GM19328 (cell line): ENCODE data around the gene GM2A.
"Not testable (repeated sequence)": the region's sequence is repeated elsewhere in the genome, so short reads cannot be mapped to it uniquely, and the experiment has no call there.

Experiments used
- ATAC-seq: cut with Tn5 transposase; IDR thresholded peaks from one replicate; pipeline ENCODE4 v1.9.1; 2021; ENCODE audit warnings: mild to moderate bottlenecking, moderate library complexity; ENCODE audit not compliant: unreplicated experiment

Gene GM2A

DNA sequence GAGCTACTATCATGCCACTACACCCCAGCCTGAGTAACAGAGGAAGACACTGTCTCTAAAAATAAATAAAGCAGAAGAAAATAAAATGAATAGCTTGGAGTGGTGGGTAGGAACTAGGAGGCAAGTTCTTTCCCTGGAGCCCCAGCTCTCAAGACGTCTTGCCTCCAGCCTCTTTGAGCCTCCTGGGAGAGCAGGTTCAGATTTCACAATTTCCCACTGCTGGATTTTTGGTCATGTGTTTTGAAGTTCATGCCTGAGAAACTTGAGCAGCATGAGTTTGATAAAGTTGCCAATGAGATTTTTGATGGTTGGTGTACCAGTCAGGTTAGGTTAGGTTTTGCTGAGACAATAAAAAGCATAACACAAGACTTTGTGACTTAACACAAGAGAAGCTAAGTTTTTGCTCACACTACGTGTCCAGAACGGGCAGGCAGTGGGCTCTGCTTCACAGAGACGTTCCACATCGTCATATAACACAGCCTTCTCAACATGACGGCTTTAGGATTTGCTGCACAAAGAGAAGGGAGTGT lies 25.0 kb upstream of the GM2A start:
- ATAC-seq = no peak

DNA sequence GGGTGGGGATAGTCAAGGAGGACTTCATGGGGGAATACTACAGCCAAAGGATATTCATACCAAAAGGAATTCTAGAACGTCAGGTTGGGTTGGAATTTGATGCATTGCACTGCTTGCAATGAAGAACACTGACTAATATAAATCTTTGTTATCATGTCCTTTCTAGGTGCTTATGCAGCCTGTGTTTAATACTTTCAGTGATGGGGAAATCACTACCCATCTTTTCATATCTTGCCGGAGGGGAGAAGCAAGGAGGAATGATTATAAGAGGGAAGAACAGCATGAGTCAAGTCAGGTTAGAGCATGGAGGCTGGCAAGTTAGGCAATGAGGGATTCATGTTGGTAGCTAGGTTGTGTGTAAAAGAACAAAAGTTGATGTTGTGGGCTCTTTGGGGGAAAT lies 24.0 kb upstream of the GM2A start:
- no peak for ATAC-seq

DNA sequence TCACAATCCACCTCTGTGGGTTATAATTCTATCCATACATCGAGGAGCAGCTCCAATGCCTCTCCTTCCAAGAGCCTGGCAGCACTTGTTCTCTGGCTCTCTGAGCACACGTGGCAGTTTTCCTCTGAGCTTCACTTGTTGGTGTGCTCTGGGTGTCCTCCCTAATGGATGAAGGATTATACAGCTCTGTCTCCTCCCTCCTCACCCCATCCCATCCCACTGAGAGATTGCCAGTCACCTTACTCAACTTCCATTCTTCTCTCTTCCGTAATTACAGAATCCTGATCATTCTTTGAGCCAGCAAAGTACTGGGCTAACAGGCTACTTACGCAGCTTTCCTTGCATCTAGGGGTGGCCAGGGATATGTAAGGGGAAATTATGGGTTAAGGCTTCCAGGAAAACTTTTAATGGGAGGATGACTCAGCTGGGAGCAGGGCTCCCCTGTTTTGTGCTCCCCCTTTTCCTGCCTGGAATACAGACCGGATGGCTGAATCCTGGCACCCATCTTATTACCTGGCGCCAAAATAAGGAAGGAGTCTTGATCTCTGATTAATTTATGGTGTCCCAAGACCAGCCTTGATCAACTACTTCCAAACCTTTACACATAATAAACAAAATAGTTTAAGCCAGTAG lies 22.8 kb upstream of the GM2A start:
- no peak for ATAC-seq

DNA sequence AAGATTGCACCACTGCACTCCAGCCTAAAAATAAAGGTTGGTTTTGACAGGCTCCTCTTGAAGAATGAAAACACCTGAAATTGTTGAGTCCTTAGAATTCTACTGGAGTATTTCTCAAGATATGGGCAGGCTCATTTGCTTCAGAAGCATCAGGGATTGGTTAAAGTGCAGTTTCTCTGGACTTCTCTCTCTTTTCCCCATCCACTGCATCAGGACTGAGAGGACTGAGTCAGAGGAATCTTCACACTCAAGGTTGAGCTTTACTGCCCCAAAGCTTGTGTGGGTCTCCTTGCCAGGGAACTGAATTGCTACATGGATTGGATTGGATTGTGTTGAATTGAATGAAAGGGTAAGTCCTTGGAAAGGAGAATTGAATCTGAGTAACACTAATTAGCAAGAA lies 21.6 kb upstream of the GM2A start:
- ATAC-seq = no peak

DNA sequence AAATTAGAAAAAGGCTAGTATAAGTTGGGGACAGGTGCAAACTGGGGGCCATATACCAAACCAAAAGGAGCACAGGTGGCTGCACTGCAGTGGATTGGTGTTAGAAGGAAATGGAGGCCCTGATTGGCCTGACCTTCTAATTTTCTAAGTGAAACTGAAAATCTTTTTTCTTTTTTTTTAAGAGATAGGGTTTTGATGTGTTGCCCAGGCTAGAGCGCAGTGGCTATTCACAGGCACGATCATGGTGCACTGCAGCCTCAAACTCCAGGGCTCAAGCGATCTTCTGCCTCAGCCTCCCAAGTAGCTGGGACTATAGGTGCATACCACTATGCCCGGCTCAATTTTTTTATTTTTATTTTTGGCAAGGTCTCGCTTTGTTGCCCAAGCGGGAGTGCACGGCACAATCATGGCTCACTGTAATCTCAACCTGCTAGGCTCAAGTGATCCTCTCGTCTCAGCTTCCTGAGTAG lies 19.3 kb upstream of the GM2A start:
- peak; percentile 52 for ATAC-seq

DNA sequence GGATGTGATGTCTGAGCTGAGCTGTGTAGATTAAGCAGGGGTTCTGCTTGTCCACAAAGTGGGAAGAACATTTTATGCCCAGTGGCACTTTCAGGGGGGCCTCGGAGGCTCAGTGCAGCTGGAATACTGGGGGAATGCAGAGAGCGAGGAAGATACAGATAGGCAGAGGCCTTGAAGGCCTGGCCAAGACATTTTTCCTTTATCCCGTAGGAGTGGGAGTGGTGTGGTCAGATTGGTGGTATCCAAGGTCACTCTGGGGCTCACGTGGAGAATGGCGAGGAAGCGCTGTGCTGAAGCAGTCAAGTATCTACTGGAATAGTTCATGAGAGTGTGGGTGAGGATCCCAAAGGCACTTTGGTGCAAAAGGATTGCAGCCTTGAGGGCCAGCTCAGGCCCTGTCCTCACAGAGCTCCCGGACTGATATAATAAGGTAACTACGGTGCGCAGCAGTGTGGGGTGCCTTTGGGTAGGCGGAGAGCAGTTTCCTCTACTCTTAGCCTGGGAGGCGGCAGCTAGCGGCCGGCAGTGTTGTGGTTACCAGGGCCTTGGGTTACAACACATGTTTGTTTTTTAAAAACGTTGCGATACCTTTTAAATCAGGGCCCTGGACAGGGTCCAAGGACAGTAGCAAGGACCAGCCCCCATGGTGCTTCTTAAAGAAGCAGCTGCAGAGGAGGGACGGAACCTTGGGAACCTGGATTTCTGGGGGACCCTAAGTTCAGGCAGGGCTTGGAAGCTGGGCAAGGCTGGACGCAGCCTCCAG lies 18.3 kb upstream of the GM2A start:
- peak; percentile 65 for ATAC-seq

DNA sequence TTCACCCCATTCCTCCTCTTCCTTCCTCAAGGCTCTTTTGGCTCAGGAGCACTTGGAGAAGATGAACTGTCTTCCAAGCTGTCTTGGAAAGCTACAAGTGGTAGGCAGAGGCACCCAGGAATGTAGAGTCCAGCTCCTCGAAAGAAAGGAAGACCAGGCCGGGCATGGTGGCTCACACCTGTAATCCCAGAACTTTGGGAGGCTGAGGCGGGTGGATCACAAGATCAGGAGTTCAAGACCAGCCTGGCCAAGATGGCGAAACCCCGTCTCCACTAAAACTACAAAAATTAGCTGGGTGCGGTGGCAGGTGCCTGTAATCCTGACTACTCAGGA lies 17.8 kb upstream of the GM2A start:
- not testable (repeated sequence) for ATAC-seq

DNA sequence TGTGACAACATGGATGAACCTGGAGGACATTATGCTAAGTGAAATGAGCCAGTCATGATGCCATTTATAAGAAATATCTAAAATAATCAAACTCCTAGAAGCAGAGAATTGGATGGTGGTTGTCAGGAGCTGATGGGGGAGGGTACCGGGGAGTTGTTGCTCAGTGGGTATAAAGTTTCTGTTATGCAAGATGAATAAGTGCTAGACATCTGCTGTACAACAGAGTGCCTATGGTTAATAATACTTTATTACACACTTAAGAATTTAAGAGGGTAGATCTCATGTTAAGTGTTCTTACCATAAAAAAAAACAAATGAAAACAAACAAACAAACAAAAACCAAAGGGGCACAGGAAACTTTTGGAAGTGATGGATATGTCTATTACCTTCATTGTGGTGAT lies 16.1 kb upstream of the GM2A start:
- ATAC-seq = no peak

DNA sequence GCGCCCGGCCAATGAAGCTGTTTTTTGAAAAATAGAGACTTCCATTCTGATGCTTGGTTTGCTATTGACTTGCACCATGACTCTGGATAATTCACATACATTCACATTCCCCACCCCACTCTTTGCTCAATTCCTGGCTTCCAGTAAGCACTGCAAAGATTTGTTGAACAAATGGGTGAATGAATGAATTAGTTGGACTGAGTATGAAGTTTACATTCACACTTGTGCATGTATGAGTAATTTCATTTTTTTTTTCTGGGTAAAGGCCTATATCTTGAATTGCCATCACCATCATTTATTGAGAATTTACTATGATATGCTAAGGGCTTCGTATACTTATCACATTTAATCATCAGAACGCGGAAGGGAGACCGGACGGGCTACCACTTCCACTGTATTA lies 15.3 kb upstream of the GM2A start:
- ATAC-seq = no peak

DNA sequence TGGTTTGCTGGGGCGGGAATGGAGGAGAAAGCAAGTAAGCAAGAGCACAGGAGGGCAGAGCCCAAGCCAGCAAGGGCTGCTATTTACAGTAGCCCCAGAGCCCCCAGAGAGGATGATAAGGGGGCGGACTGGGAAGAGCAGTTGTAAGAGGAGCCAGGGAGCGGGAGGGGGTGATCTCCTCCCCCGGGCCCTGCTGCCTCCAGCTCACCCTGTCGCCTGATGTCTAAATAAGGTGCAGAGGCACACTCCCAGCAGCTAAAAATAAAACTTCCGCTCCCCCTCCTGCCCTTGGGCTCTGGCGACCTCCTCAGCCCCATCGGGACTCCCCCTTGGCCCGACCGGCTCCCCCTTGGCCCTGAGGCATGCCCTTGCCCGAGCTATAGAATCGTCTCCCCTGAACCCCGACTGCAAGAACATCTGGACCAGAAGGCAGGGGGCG lies 14.7 kb upstream of the GM2A start:
- no peak for ATAC-seq

DNA sequence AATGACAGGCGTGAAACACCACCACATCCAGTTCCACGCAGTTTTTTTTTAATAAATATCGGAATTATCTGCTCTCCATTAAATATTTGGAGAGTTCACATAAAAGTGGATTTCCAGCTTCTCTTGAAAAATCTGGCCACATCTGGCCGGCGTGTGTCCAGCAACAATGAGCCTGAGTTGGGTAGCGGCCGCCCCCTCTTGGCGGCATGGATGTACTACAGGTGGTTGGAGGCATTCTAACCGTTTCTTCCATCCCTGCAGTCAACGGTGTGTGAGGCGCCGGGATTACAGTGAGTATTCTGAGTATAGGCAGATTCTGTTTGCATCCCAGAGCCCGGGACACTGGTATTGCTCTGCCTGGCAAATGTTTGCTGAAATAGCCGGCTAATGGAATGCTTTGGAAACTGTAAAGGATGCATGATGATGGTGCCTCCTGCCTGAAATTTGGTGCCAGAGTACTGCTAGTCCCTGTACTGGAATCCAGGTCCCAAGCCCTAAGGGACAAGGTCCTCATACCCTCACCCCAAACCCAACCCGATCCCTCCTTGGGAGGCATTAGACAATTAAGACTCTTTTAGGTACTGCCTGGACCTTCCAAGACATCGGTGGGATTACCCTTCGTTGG lies 13.6 kb upstream of the GM2A start:
- ATAC-seq = no peak

DNA sequence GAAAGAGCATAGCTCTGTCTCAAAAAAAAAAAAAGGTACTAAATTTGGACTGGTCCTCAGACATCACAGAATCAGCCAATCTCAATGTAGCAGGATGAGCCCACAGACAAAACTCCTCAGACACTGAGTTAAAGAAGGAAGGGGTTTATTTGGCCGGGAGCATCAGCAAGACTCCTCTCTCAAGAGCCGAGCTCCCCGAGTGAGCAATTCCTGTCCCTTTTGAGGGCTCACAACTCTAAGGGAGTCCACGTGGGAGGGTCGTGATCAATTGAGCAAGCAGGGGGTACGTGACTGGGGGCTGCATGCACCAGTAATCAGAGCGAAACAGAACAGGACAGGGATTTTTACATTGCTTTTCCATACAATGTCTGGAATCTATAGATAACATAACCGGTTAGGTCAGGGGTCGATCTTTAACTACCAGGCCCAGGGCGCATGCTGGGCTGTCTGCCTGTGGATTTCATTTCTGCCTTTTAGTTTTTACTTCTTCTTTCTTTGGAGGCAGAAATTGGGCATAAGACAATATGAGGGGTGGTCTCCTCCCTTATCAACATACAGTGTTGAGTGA lies 12.6 kb upstream of the GM2A start:
- ATAC-seq = not testable (repeated sequence)

DNA sequence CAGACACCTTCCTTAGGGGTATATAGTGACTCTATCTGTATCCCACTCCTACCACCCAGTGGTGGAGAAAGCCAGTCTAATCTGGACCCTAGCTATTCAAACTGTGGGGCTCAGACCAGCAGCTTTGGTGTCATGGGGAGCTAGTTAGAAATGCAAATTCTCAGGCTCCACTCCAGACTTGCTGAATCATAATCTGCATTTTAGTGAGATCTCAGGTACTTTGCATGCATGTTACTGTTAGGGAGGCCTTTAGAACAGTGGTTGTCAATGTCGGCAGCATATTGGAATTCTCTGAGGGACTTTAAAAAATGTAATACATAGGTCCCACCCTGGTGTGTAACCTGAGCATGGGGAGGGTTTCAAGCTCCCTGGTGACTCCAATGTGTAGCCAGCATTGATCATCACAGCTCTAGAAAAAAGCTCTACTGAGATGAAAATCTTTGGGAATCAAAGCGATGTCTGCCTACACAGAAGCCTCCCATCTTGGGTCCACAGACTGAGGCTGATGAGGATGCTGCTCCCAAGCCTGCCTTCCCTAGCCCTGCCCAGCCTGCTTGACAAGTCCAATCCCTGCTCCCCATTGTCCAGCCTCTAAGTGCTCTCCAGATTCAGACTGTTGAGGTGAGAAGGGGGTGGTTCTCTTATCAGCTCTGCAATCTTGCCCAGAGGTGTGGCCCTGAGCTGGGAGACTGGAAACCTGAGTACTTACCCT lies 11.9 kb upstream of the GM2A start:
- ATAC-seq = no peak

DNA sequence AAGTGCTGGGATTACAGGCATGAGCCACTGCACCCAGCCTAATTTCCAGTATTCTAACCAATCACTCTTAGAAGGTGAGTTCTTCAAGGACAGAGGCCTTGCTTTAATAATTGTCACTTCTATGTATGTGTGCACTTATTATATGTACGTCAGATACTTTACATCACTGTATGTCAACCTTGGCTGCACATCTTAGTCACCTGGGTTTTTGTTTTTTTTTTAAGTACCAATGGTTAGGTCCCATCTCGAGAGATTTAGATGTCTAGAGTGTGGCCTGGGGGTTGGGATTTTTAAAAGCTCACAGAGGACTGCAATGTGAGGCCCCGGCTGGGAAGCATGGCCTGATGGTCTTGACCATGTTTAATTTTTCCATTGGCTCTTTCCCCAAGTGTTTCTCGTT lies 9.9 kb upstream of the GM2A start:
- ATAC-seq = no peak

DNA sequence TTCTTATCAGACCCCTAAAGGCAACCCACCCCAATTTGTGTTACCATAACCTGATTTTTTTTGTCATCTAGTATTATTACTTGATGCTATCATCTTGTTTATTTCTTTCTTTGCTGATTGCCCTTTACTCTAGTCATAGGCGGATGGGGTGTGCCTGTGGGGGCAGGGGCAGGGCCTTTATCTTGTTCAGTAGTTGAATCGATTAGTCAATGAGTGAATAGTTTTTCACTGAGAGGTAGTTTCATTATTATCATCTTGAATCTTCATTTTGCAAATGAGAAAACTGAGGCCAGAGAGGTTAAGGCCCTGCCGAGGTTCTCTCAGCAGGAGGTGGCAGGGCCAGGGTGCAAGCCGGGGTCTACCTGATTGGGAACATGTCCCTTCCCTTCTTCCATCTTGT lies 9.4 kb upstream of the GM2A start:
- ATAC-seq = no peak

DNA sequence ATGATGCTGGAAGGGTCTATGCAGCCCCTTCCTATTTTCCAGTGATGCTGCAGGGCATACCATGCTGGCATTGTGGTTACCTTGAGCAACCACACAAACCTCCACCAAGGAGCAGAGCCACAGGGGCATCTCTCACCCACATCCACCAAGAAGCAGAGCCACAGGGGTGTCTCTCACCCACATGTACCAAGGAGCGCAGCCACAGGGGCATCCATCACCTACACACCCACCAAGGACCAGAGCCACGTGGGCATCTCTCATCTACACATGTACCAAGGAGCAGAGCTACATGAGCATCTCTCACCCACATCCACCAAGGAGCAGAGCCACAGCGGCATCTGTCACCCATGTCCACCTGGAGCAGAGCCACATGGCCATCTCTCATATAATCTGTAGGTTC lies 8.8 kb upstream of the GM2A start:
- no peak for ATAC-seq

DNA sequence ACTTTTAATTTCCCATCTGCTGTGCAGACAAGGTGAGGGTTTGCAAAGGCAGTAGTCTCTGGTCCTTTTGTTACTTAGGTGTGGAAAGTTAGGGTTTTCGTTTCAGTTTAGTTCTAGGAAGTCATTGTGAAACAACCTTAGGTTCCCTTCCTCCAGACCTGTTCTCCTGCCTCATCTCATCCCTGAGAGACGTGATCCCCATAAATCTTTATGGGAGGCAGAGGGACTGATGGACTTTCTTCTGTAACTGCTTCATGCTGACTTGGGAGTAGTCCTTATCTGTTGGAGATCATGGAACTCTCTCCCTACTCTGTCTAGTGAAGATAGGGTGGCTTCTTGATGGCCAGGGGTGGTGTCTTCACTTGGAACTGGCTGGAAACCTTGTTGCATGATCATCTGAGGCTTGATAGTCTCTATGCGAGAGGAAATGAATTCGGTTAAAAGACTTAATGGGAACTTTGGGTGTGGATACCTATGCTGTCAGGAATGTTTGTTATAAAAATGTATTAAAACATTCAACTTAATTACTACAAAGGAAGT lies 7.2 kb upstream of the GM2A start:
- ATAC-seq = no peak

DNA sequence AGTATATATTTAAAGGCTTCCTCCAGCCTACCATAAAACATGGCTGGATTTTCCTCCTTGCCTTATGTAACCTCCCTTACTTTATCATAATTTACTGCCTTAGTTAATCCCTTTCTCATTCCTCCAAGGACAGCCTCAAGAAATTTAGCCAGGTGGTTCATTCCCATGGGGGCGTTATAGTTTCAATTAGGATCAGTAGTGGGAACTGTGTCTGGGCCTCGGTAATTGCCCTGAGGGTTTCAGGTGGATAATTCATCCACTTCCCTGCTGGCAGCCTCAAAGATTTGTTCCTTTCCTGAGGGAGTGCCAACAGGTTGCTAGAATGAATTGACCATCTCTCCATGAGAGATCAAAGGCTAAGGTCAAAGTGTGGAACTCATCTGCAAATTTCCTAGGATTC lies 4.3 kb upstream of the GM2A start:
- ATAC-seq = no peak

DNA sequence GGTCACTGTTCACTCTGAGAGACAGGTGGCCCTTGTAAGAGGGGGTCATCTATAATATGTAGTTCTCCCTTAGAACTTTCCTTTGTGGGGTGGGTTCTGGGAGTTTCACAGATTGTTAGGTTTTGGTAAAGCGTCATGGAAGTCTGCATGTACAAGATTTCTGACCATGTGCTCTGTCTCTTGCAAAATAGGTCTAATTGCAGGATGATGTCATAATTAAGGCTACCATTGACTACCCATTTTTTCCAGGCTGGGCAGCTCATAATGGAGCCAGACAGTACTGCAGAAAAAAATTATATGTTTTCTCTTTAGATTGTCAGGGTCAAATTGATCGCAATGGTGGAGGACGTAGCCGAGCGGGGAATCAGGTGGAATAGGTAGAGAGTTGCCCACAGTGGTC lies 3.7 kb upstream of the GM2A start:
- ATAC-seq = no peak

DNA sequence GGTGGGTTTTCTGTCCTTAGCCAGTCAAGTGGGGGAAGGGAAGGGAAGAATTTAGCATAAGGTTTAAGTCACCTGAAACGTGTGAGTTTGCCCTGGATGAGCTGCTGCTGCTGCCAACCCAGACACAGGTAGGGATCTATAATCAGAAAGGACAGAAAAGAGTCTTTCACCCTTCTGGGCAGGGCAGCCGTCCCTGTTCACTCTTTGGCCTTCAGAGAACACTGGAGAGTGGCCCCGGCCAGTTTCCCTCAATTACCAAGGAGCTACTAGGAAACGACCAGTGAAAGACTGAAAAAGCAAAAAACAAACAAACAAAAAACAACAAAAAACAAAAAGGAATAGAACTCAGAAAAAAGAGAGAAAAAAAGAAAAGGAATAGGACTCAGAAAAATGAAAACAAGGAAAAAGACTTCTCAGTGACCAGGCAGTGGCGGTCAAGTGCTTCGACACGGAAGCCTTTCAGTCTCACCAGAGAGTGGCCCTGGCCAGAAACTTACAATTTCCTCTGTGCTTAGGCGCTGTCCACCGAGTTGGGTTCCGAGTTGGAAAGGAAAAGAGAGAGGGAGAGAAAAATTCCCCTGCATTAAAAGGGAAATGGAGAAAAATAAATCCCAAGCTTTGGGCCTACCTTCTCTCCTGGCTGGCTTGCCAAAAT lies 2.5 kb upstream of the GM2A start:
- ATAC-seq = no peak
